Upper lobe of right lung (tissue), 1 donor: ENCODE results near the gene EXD1. TPM values are rescaled to one million over a fixed set of nuclear protein-coding genes. Genes with fewer than 3 reads are reported as not detected.

Experiments used
- ATAC-seq: fragments of 200-7000 bp; cut with Tn5 transposase; one replicate; pipeline ENCODE4 v1.9.1; 2020; ENCODE audit warnings: mild to moderate bottlenecking, moderate library complexity
- DNase-seq: peaks from one replicate; pipeline ENCODE4 v3.0.0-alpha.2; 2020
- H3K27ac ChIP-seq: fragments of 200-600 bp; one replicate; pipeline ENCODE4 v1.8.0; 2022
- H3K27me3 ChIP-seq: fragments of 200-600 bp; one replicate; pipeline ENCODE4 v1.8.0; 2022; ENCODE audit warnings: mild to moderate bottlenecking
- H3K36me3 ChIP-seq: fragments of 200-600 bp; one replicate; pipeline ENCODE4 v1.8.0; 2022
- H3K4me1 ChIP-seq: fragments of 200-600 bp; one replicate; pipeline ENCODE4 v1.8.0; 2022
- H3K4me3 ChIP-seq: fragments of 200-600 bp; one replicate; pipeline ENCODE4 v1.8.0; 2022; ENCODE audit warnings: mild to moderate bottlenecking
- H3K9me3 ChIP-seq: fragments of 200-600 bp; one replicate; pipeline ENCODE4 v1.8.0; 2022
- CTCF ChIP-seq: fragments of 200-600 bp; IDR thresholded peaks from one replicate; pipeline ENCODE4 v1.8.0; 2022; ENCODE audit warnings: antibody characterized with exemption
- intact Hi-C: fragments of 100-400 bp; cut with DNase I; formaldehyde crosslinking; loops from one replicate; pipeline ENCODE4 v1.11.0; 2022
- long read RNA-seq: library from polyadenylated mRNA; unstranded; transcript quantifications from one replicate; pipeline ENCODE4 v2.0.0, GENCODE V29; 2021
- total RNA-seq: library from RNA; stranded (reverse); fragmentation: NEBNext Ultra II Directional; extraction: Animal tissue kit (Norgen Biotek cat#: 25700); gene quantifications from one replicate; pipeline ENCODE4 v1.2.1, GENCODE V29; 2021
- donor health status: DM: no; HTN: yes; CAD: no; lungs with severe emphysema.

Gene EXD1
- not detected for total RNA-seq
- long read RNA-seq, partial matches to known transcripts: 0 of 1 reads
- long read RNA-seq, other reads (novel, unspliced or antisense): 1 of 1 reads

- Histone ChIP-seq H3K27me3 (no peaks in the 10 kb centered on the region), H3K9me3 (no peaks in the 10 kb centered on the region), H3K4me3 (peak within 1 kb of the TSS; percentile 80), H3K27ac (peak within 1 kb of the TSS; percentile 85), H3K36me3 (no peaks in the 10 kb centered on the region), H3K4me1 (peaks cover 4% of the 10 kb centered on the region)
- peak; percentile 94 for TF ChIP-seq CTCF
- ATAC-seq: peak; percentile 99
- intact Hi-C loops: no loop called here
- DNase-seq: peak; percentile 99
Observed at GRCh38 chr15:41230650-41231421, at the start of gene EXD1, which contains the start of gene CHP1. EXD1 (minus strand) TSS chr15:41230757; CDS start chr15:41226575, 4,182 bp downstream. CHP1 (plus strand) TSS chr15:41231268; CDS start chr15:41231383, 115 bp downstream.

GRCh38 chr15:41279535-41280283 lies 49.2 kb upstream of the EXD1 start:
- ATAC-seq: no peak
- no peaks in the 10 kb centered on the region for H3K9me3 ChIP-seq
- peaks cover 4% of the 10 kb centered on the region for H3K4me1 ChIP-seq
- no peak overlapping the region for H3K4me3 ChIP-seq
- H3K36me3 ChIP-seq: peaks cover 47% of the 10 kb centered on the region
- TF ChIP-seq CTCF: no peak
- no peaks in the 10 kb centered on the region for H3K27me3 ChIP-seq
- no peak for DNase-seq
- H3K27ac ChIP-seq: no peak overlapping the region
- intact Hi-C loops: no loop called here

GRCh38 chr15:41278319-41278718 lies 47.8 kb upstream of the EXD1 start:
- H3K27ac ChIP-seq: no peak overlapping the region
- no peak overlapping the region for H3K4me3 ChIP-seq
- H3K9me3 ChIP-seq: no peaks in the 10 kb centered on the region
- intact Hi-C loops: no loop called here
- TF ChIP-seq CTCF: no peak
- peak; percentile 32 for ATAC-seq
- peaks cover 2% of the 10 kb centered on the region for H3K4me1 ChIP-seq
- DNase-seq: no peak
- no peaks in the 10 kb centered on the region for H3K27me3 ChIP-seq
- peaks cover 59% of the 10 kb centered on the region for H3K36me3 ChIP-seq

- intact Hi-C loops: no loop called here
- ATAC-seq (no peak), DNase-seq (no peak)
- no peak overlapping the region for H3K4me3 ChIP-seq
- H3K9me3 ChIP-seq: no peaks in the 10 kb centered on the region
- no peak overlapping the region for H3K27ac ChIP-seq
- no peaks in the 10 kb centered on the region for H3K27me3 ChIP-seq
- no peak for TF ChIP-seq CTCF
- peaks cover 74% of the 10 kb centered on the region for H3K36me3 ChIP-seq
- H3K4me1 ChIP-seq: no peaks in the 10 kb centered on the region
Observed at GRCh38 chr15:41276831-41277230, 46.3 kb upstream of the EXD1 start.

- no peak for ATAC-seq
- no peaks in the 10 kb centered on the region for H3K4me1 ChIP-seq
- no peak overlapping the region for H3K4me3 ChIP-seq
- intact Hi-C loops: no loop called here
- H3K9me3 ChIP-seq: no peaks in the 10 kb centered on the region
- no peak overlapping the region for H3K27ac ChIP-seq
- no peak for DNase-seq
- no peaks in the 10 kb centered on the region for H3K27me3 ChIP-seq
- TF ChIP-seq CTCF: no peak
- H3K36me3 ChIP-seq: peaks cover 71% of the 10 kb centered on the region
Observed at GRCh38 chr15:41269887-41270286, 39.3 kb upstream of the EXD1 start.
